Calu3 (cell line): ENCODE results near the gene AZU1. TPM values are rescaled to one million over a fixed set of nuclear protein-coding genes. Genes with fewer than 3 reads are reported as not detected.

Experiments used
- BruUV-seq: library from RNA; stranded (reverse); fragments of 400-500 nt; replicated peaks from 2 replicates; lab custom pipeline; 2021; lab: Mats Ljungman, UMichigan
- CTCF ChIA-PET: fragments of 300-600 bp; sonication (Branson Sonifier 250); formaldehyde crosslinking; loops from one replicate; lab custom pipeline; 2022; ENCODE audit warnings: antibody characterized with exemption; lab: Charles Lee
- DNase-seq: peaks from one replicate; pipeline ENCODE4 v3.0.0; 2022
- H3K27ac Mint-ChIP-seq: one replicate; pipeline ENCODE4 v1.8.0; 2022; ENCODE audit warnings: mixed read lengths; ENCODE audit not compliant: unreplicated experiment
- H3K27me3 Mint-ChIP-seq: one replicate; pipeline ENCODE4 v1.8.0; 2022; ENCODE audit warnings: mixed read lengths; ENCODE audit not compliant: unreplicated experiment
- H3K36me3 Mint-ChIP-seq: one replicate; pipeline ENCODE4 v1.8.0; 2022; ENCODE audit warnings: mild to moderate bottlenecking, moderate library complexity, mixed read lengths; ENCODE audit not compliant: insufficient read depth, unreplicated experiment
- H3K4me1 Mint-ChIP-seq: one replicate; pipeline ENCODE4 v1.8.0; 2022; ENCODE audit warnings: mild to moderate bottlenecking, low read depth, mixed read lengths; ENCODE audit not compliant: unreplicated experiment
- H3K4me3 Mint-ChIP-seq: one replicate; pipeline ENCODE4 v1.8.0; 2022; ENCODE audit warnings: mild to moderate bottlenecking, low read depth, moderate library complexity, mixed read lengths; ENCODE audit not compliant: unreplicated experiment
- H3K9me3 Mint-ChIP-seq: one replicate; pipeline ENCODE4 v1.8.0; 2022; ENCODE audit warnings: low read depth, mixed read lengths; ENCODE audit not compliant: unreplicated experiment
- CTCF ChIP-seq: fragments of 200-600 bp; IDR thresholded peaks from one replicate; pipeline ENCODE4 v1.8.0; 2022; ENCODE audit warnings: antibody characterized with exemption; ENCODE audit not compliant: unreplicated experiment
- intact Hi-C: fragments of 100-400 bp; cut with micrococcal nuclease; formaldehyde crosslinking; loops from one replicate; pipeline ENCODE4 v1.10.0; 2022; ENCODE audit not compliant: unreplicated experiment
- total RNA-seq: library from RNA; stranded (reverse); gene quantifications from 2 replicates; pipeline ENCODE4 v1.2.3, GENCODE V29; 2022

The AZU1 gene
- total RNA-seq, 1 experiment from 2014 or later: not detected

DNA sequence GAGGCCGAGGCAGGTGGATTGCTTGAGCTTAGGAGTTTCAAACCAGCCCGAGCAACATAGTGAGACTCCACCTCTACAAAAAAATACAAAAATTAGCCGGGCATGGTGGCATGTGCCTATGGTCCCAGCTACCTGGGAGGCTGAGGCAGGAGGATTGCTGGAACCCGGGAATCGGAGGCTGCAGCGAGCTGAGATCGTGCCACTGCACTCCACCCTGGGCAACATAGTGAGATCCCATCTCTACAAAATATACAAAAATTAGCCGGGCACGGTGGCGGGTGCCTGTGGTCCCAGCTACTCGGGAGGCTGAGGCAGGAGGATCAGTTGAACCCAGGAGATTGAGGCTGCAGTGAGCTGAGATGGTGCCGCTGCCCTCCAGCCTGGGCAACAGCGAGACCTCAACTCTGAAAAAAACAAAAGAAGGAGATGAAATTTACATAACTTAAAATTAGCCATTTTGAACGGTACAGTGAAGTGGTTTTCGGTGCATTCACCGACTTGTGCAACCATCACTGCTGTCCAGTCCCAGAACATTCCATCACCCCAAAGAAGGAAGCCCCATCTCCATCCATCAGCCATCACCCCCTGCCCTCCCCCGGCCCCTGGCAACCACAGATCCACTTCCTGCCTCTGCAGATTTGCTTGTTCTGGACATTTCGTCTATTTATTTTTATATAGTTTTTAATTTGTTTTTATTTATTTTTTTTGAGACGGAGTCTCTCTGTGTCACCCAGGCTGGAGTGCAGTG, 1.6 kb upstream of the AZU1 start:
- Mint-ChIP-seq H3K27me3 (peaks cover 27% of the 10 kb centered on the region), H3K4me3 (no peak overlapping the region), H3K9me3 (no peaks in the 10 kb centered on the region), H3K36me3 (no peaks in the 10 kb centered on the region), H3K27ac (no peak overlapping the region), H3K4me1 (peaks cover 9% of the 10 kb centered on the region)
- intact Hi-C loops: no loop called here
- TF ChIP-seq CTCF: no peak
- CTCF ChIA-PET: no interaction called here
- no TSS peak for BruUV-seq
- no peak for DNase-seq

DNA sequence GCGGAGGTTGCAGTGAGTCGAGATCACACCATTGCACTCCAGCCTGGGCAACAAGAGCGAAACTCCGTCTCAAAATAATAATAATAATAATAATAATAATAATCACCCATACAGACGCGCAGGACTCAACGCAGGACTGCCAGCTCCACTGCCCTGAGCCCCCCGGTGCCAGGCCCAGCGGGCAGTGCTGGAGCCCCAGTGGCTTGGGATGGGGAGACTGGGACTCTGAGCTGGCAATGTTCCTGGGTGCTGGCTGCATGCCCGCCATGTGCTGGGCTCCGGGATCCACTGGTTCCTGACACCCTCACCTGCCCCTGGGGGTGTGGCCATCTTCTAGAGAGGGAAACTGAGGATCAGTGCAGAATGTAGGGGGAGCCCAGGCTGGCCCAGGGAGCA, 325 bp upstream of the AZU1 start:
- peaks cover 9% of the 10 kb centered on the region for H3K4me1 Mint-ChIP-seq
- H3K36me3 Mint-ChIP-seq: no peaks in the 10 kb centered on the region
- peaks cover 27% of the 10 kb centered on the region for H3K27me3 Mint-ChIP-seq
- intact Hi-C loops: no loop called here
- no peak overlapping the region for H3K4me3 Mint-ChIP-seq
- H3K27ac Mint-ChIP-seq: no peak overlapping the region
- CTCF ChIA-PET: no interaction called here
- TF ChIP-seq CTCF: no peak
- no peak for DNase-seq
- H3K9me3 Mint-ChIP-seq: no peaks in the 10 kb centered on the region
- no TSS peak for BruUV-seq

DNA sequence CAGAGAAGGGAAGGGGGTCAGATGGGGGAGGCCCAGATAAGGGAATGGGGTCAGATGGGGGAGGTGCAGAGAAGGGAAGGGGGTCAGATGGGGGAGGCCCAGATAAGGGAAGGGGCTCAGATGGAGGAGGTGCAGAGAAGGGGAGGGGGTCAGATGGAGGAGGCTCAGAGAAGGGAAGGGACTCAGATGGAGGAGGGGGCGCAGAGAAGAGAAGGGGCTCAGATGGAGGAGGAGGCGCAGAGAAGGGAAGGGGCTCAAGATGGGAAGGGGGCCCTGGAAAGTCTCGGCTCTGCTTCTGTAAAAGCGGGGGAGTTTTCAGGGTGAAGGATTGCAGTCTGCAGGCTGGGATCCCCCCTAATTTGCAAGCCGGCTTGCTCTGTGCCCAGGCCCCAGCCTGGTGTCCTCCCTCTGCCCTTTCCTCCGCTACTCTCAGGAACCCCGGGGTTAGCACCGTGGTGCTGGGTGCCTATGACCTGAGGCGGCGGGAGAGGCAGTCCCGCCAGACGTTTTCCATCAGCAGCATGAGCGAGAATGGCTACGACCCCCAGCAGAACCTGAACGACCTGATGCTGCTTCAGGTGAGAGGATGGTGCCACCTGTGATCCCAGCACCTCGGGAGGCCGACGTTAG, 1.6 kb downstream of the AZU1 start:
- BruUV-seq: no TSS peak
- Mint-ChIP-seq H3K9me3 (no peaks in the 10 kb centered on the region), H3K4me3 (no peak overlapping the region), H3K27ac (no peak overlapping the region), H3K36me3 (no peaks in the 10 kb centered on the region), H3K4me1 (no peaks in the 10 kb centered on the region), H3K27me3 (peaks cover 34% of the 10 kb centered on the region)
- CTCF ChIA-PET: no interaction called here
- DNase-seq: no peak
- TF ChIP-seq CTCF: no peak
- intact Hi-C loops: no loop called here

GRCh38 chr19:831407-832369, 4.1 kb downstream of the AZU1 start:
- Mint-ChIP-seq H3K4me3 (no peak overlapping the region), H3K36me3 (no peaks in the 10 kb centered on the region), H3K4me1 (no peaks in the 10 kb centered on the region), H3K9me3 (no peaks in the 10 kb centered on the region), H3K27me3 (peaks cover 54% of the 10 kb centered on the region), H3K27ac (no peak overlapping the region)
- TF ChIP-seq CTCF: no peak
- DNase-seq: no peak
- BruUV-seq: no TSS peak
- CTCF ChIA-PET: no interaction called here
- intact Hi-C loops: no loop called here
